Lung (tissue), 12 donors: Measurements from ENCODE around the gene CELF2. TPM values are rescaled to one million over a fixed set of nuclear protein-coding genes. Genes with fewer than 3 reads are reported as not detected.

Source experiments
- ATAC-seq: fragments of 200-7000 bp; cut with Tn5 transposase; one replicate; pipeline ENCODE4 v1.9.1; 2020; ENCODE audit warnings: moderate number of reproducible peaks; ENCODE audit not compliant: insufficient read depth, low FRiP score
- DNase-seq, 3 donors: peaks; one replicate each; pipeline ENCODE4 v3.0.0-alpha.2; 2013 to 2017
- H3K27ac ChIP-seq, 2 donors: one replicate each; pipeline ENCODE4 v1.5.1; 2013; ENCODE audit warnings: mild to moderate bottlenecking in 2 of 2, moderate library complexity in 2 of 2, control low read depth in 1 of 2, inconsistent platforms in 1 of 2, low read depth in 1 of 2, low read length in 1 of 2
- H3K27me3 ChIP-seq, 3 donors: one replicate each; pipeline ENCODE4 v1.5.1; 2013; ENCODE audit warnings: low read length in 2 of 3; ENCODE audit not compliant: control insufficient read depth in 3 of 3, insufficient read depth in 3 of 3
- H3K36me3 ChIP-seq, 4 donors: one replicate each; pipeline ENCODE4 v1.5.1; 2013; ENCODE audit warnings: low read length in 4 of 4, mild to moderate bottlenecking in 1 of 4, moderate library complexity in 1 of 4; ENCODE audit not compliant: control insufficient read depth in 4 of 4, insufficient read depth in 4 of 4
- H3K4me1 ChIP-seq, 5 donors: one replicate each; pipeline ENCODE4 v1.5.1; 2013; ENCODE audit warnings: low read length in 5 of 5, mild to moderate bottlenecking in 2 of 5, moderate library complexity in 1 of 5; ENCODE audit not compliant: control insufficient read depth in 5 of 5, insufficient read depth in 5 of 5
- H3K4me3 ChIP-seq: one replicate; pipeline ENCODE4 v1.5.1; 2013; ENCODE audit warnings: mild to moderate bottlenecking, control low read depth, moderate library complexity
- H3K9ac ChIP-seq, 2 donors: one replicate each; pipeline ENCODE4 v1.5.1; 2013; ENCODE audit warnings: low read length in 2 of 2, control low read depth in 1 of 2; ENCODE audit not compliant: insufficient read depth in 1 of 2
- H3K9me3 ChIP-seq, 4 donors: one replicate each; pipeline ENCODE4 v1.5.1; 2013; ENCODE audit warnings: low read length in 3 of 4, mild to moderate bottlenecking in 1 of 4, moderate library complexity in 1 of 4; ENCODE audit not compliant: control insufficient read depth in 4 of 4, insufficient read depth in 3 of 4
- WGBS, 2 donors: extraction: QIAGEN DNeasy Blood & Tissue Kit; methylation state at CpG; one replicate each; pipeline ENCODE4 v1.1.7; 2013; 5-methylcytosine and 5-hydroxymethylcytosine counted together
- polyA plus RNA-seq, 2 donors: library from polyadenylated mRNA; stranded (reverse); fragments of 200-250 nt; gene quantifications; one replicate each; pipeline ENCODE4 v1.2.1, GENCODE V29; 2013
- total RNA-seq, 2 donors: library from RNA; depleted of rRNA in 1 of 2; stranded (reverse); fragments of >200 nt in 1 of 2; gene quantifications; one replicate each; pipeline ENCODE4 v1.2.1, GENCODE V29; 2014 to 2021
- TF ChIP-seq, protein P1 (sequence below): IDR thresholded peaks from 2 replicates; pipeline ENCODE4 v1.5.1; 2012; ENCODE audit warnings: mild to moderate bottlenecking; ENCODE audit errors: control extremely low read depth, extremely low read depth
- donor health status: control.
- donor health status: control.
- donor health status: Bipolar disorder and iron deficiency.
- donor health status: healthy.
- donor health status: DM: yes; HTN: yes; CAD: no.

CELF2 gene
- total and polyA plus RNA-seq, 4 donors, result 13.6 to 115 (median 63.7) TPM

- no peak for ATAC-seq
- H3K9ac ChIP-seq, result no peak overlapping the region
- H3K36me3 ChIP-seq, result peaks cover 0 to 16% (median 9%) of the 10 kb centered on the region in 4 donors
- 95% methylated on average over 13 of the region's 13 CpGs for WGBS, 2 donors
- no peak overlapping the region for H3K4me3 ChIP-seq
- no peak for DNase-seq
- TF ChIP-seq, protein P1, sequence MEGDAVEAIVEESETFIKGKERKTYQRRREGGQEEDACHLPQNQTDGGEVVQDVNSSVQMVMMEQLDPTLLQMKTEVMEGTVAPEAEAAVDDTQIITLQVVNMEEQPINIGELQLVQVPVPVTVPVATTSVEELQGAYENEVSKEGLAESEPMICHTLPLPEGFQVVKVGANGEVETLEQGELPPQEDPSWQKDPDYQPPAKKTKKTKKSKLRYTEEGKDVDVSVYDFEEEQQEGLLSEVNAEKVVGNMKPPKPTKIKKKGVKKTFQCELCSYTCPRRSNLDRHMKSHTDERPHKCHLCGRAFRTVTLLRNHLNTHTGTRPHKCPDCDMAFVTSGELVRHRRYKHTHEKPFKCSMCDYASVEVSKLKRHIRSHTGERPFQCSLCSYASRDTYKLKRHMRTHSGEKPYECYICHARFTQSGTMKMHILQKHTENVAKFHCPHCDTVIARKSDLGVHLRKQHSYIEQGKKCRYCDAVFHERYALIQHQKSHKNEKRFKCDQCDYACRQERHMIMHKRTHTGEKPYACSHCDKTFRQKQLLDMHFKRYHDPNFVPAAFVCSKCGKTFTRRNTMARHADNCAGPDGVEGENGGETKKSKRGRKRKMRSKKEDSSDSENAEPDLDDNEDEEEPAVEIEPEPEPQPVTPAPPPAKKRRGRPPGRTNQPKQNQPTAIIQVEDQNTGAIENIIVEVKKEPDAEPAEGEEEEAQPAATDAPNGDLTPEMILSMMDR, result no peak
- peaks cover 0 to 2% (median 0%) of the 10 kb centered on the region in 4 donors for H3K9me3 ChIP-seq
- no peak overlapping the region for H3K27ac ChIP-seq
- H3K27me3 ChIP-seq, result no peaks in the 10 kb centered on the region
- H3K4me1 ChIP-seq, result peaks cover 4 to 25% (median 5%) of the 10 kb centered on the region in 5 donors
Observed at GRCh38 chr10:11205030-11205772, 187.5 kb downstream of the CELF2 start.

DNA sequence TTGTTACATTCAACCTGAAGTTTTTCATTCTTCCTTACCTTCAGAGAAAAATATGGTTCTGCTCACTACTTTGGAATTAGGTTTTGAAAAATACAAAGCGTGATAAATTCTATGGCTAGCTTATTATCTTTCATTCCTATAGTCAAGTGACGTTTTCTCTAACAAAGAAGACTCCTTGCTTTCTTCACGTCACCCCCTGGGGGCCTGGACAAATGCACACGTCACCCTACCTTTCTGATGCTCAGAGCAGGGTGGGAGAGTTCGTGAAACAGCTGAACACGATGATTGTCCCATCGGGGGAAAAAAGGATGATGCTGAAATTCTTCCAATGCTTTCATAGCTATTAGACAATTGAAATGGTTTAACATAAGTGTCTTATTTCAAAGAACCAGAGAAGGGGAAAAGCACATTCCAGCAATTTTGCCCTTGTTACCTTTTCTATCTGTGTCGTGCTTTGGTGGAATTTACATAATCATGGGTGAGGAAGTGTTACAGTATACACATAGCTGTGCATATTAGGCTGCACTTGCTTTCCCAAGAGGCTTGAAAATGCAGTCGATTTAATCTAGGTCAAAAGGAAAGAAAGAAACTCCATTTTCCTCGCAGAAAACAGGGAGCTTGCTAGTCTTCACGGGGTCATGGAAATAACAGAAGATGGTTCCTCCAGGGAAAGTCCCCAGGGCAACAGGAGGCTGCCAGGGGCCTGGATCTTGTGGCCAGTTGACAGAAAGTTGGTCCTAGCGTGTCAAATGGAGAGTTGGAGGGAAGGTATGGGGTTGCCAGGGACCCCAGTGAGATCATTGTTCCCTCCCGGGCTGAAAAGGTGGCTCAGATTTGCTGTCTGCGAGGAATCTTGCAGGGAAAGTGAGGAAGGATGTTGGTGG, 189.2 kb downstream of the CELF2 start:
- no peaks in the 10 kb centered on the region for H3K9me3 ChIP-seq
- no peak overlapping the region for H3K9ac ChIP-seq
- H3K36me3 ChIP-seq, result peaks cover 0 to 6% (median 3%) of the 10 kb centered on the region in 4 donors
- TF ChIP-seq, protein P1, result no peak
- no peak overlapping the region for H3K4me3 ChIP-seq
- no peaks in the 10 kb centered on the region for H3K27me3 ChIP-seq
- DNase-seq (no peak), ATAC-seq (no peak)
- no peak overlapping the region for H3K27ac ChIP-seq
- H3K4me1 ChIP-seq, result peaks cover 4 to 30% (median 5%) of the 10 kb centered on the region in 5 donors
- 77 to 78% methylated on average over 14 of the region's 14 CpGs for WGBS, 2 donors

DNA sequence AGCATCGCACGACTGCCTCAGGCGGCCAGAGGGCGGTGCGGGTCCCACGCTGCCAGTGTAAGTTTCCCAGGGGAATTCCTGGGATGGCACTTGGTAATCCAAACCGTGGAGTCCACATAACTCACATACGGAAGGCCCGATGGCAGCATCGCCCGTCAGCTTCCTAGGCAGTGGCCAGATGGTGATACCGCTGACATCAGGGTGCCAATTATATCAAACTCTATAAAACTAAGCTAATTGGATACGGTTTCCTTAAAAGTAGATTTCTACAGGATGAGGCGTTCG, 189.8 kb downstream of the CELF2 start:
- Histone ChIP-seq H3K27me3 (no peaks in the 10 kb centered on the region), H3K9me3 (no peaks in the 10 kb centered on the region), H3K4me3 (no peak overlapping the region), H3K9ac (no peak overlapping the region), H3K4me1 (peaks cover 4 to 36% (median 5%) of the 10 kb centered on the region in 5 donors), H3K36me3 (peaks cover 0 to 6% (median 3%) of the 10 kb centered on the region in 4 donors), H3K27ac (no peak overlapping the region)
- TF ChIP-seq, protein P1, result no peak
- DNase-seq (no peak), ATAC-seq (no peak)
- 96 to 97% methylated on average over 15 of the region's 15 CpGs for WGBS, 2 donors
